Hepatocyte (in vitro differentiated cells): ENCODE results near the gene COL4A3.

Experiments
- EZH2 ChIP-seq: fragments of 200-600 bp; sonication (generic); IDR thresholded peaks from 2 replicates; pipeline ENCODE4 v1.6.1; 2016; ENCODE audit warnings: antibody characterized with exemption, mild to moderate bottlenecking, borderline replicate concordance
- EZH2phosphoT487 ChIP-seq: fragments of 200-600 bp; sonication (generic); IDR thresholded peaks from one replicate; pipeline ENCODE4 v1.6.1; 2018; ENCODE audit warnings: antibody characterized with exemption, mild to moderate bottlenecking, low read depth, moderate library complexity; ENCODE audit not compliant: unreplicated experiment, severe bottlenecking
- TF ChIP-seq, protein P1 (sequence below): fragments of 200-600 bp; sonication (generic); IDR thresholded peaks from 2 replicates; pipeline ENCODE4 v1.5.1; 2016; ENCODE audit warnings: antibody characterized with exemption, mild to moderate bottlenecking; ENCODE audit not compliant: poor library complexity

DNA sequence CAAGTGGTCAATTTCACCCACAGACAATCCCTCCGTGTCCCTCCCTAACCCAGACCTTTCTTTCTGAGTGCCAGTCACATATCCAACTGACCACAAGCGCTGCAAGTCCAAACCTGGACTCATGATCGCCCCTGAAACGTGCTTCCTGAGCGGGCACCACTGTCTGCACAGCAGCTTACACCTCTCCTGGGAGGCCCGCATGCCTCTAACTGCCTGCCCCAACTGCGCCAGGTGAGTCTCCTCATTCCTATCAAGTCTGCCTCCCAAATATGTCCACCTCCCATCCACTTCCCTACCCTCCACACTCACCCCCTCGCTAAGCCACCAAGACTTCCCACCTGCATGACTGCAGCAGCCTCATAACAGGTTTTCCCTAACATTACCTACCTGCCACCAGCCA, 33.8 kb upstream of the COL4A3 start:
- TF ChIP-seq, protein P1, sequence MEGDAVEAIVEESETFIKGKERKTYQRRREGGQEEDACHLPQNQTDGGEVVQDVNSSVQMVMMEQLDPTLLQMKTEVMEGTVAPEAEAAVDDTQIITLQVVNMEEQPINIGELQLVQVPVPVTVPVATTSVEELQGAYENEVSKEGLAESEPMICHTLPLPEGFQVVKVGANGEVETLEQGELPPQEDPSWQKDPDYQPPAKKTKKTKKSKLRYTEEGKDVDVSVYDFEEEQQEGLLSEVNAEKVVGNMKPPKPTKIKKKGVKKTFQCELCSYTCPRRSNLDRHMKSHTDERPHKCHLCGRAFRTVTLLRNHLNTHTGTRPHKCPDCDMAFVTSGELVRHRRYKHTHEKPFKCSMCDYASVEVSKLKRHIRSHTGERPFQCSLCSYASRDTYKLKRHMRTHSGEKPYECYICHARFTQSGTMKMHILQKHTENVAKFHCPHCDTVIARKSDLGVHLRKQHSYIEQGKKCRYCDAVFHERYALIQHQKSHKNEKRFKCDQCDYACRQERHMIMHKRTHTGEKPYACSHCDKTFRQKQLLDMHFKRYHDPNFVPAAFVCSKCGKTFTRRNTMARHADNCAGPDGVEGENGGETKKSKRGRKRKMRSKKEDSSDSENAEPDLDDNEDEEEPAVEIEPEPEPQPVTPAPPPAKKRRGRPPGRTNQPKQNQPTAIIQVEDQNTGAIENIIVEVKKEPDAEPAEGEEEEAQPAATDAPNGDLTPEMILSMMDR: no peak
- no peak for TF ChIP-seq EZH2phosphoT487
- TF ChIP-seq EZH2: no peak
